GM18505 (cell line): Measurements from ENCODE around the gene RGS3.
"Not testable (repeated sequence)": the region's sequence is repeated elsewhere in the genome, so short reads cannot be mapped to it uniquely, and the experiment has no call there.

Source experiments
- ATAC-seq: cut with Tn5 transposase; IDR thresholded peaks from one replicate; pipeline ENCODE4 v1.9.1; 2021; ENCODE audit not compliant: unreplicated experiment
- POLR2A ChIP-seq: IDR thresholded peaks from 4 replicates; pipeline ENCODE4 v1.6.1; 2011; ENCODE audit warnings: borderline replicate concordance; ENCODE audit not compliant: insufficient read depth, insufficient read length; ENCODE audit errors: extremely low read depth

RGS3 gene

DNA sequence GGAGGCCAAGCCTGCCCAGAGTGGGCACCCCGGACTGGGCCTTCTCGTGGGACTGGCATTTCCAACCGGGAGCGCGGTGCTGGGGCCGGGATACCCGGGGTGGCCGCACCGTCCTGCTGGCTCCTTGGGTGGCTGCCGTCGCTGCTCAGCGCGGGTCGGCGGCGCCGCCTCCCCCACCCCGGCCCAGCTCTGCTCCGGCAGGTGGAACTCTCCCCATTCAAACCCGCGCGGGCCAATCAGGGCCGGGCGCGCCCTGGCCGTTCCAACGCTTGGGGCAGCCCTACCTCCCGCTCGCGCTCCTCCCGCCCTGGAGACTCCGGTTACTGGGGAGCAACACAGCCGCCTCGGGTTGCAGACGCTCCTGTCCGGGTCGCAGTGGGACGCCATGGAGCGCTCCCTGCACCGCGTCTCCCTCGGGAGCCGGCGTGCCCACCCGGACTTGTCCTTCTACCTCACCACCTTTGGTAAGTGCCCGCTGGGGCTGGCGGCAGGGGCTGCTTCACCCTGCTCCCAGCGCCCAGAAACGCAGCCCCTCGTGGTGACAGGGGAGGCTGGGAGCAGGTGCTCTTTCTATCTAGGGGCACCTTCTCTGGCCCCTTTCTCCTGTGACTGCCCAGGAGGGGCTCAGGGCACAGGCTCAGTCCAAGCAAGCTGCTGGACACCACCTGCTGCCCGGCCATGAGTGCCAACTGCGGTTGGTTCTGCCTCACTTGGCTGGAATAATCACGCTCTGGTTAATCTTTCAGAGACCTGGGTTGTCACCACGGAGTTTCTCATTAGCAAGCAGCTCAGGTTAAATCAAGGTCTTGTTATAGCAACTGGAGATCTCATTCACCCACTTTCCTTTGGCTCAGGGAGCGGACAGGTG lies at the start of gene RGS3:
Gene RGS3 (plus strand): TSS at position 310 of the 868 bp plus-strand sequence. CDS start 76 bp downstream, at position 386.
- peak; percentile 34 for TF ChIP-seq POLR2A
- ATAC-seq = no peak

DNA sequence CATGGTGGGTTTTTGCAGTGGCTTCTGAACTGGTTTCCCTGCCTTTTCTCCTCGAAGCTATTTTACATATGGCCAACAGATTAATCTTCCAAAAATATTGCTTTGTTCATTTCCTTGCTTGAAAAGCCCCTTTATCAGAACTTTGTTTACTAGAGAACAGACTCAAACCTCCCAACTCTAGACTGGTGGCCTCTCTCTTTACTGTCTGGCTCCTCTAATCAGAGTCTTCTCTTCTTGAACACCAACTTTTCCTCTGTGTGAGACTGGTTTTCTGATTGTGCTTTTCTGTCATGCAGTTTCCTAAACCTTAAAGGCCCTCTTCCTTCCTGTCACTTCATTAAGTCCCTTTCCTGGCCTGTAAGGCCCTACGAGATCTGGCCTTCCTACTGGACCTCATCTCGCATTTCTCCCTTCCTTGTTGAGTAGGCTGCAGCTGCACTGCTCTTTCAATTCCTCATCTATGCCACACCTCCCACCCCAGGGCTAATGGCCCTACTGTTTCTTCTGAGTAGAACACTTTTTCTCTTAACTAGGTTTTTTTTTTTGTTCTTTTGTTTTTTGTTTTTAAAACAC lies 47.3 kb upstream of the RGS3 start:
- TF ChIP-seq POLR2A = no peak
- ATAC-seq = peak; percentile 89

DNA sequence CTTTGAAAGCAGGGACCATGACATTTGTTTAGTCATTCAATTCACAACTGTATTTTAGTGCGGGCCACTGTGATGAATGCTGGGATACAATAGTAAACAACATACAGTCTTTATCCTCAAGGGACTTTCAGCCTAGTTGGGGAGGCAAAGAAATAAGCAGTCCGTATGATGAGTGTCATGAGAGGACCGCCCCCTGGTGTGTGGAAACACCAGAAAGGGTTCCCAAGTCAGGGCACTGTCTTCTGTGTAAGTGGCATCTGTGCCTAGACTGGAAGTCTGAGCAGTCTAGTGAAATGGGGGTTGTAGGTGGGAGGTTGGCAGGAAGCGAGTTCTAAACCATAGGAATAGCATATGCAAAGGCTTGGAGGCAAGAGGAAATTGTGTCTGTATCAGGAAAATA lies 46.2 kb upstream of the RGS3 start:
- no peak for TF ChIP-seq POLR2A
- no peak for ATAC-seq

DNA sequence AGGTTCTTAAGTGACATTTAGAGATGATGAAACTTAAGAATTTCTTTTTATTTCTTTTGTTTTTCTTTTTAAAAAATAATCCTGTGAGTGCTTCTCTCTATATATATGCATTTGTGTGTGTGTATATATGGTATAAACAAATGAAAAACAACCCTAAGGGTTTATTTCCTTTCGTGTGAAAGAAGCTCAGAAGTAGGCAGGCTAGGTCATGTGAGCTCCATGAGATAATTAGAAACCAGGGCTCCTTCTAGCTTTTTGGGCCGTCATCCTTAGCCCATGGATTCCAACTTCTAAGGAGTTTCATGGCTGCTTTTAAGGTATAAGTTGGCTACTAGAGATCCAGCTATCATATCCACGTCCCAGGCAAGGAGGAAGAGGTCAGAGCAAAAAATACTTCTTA lies 41.8 kb upstream of the RGS3 start:
- ATAC-seq = no peak

DNA sequence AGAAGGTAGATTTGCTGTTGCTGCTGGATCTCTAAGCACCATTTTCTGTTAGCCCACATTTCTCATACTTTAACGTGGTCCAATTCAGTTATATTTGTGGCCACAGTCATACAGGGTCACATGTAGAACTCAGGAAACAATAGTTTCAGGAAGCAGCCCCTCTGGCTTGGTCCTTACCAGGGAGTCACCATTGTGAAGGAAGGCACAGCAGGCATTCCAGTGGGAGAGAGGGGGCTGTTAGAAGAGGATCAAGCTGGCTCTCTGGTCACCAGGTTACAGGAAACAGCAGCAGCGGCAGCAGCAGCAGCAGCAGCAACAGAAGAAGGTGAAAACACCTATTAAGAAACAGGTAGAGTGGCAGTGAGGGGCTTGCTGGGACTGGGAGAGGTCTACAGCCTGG lies 38.5 kb upstream of the RGS3 start:
- ATAC-seq = no peak
- TF ChIP-seq POLR2A = no peak

More for the DNA sequence above, 41.8 kb upstream of the RGS3 start:
- TF ChIP-seq POLR2A = no peak

DNA sequence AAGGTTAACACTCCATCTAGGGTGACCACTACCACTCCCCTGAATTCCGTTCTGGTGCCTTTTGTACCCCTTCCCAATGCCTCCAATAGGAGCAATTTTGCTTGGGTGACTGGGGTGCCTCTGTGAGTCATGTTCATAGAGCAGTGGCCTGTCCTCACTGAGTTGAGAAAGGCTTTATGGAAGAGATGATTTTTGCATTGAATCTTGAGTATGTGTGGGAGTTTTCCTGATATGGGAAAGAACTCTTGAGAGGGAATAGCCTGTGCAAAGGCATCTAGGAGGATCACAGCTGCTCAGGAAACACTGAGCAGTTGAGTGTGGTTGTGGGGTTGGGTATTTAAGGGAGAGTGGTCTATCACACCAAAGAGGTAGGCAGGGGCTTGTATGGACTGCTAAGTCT lies 36.8 kb upstream of the RGS3 start:
- no peak for ATAC-seq
- TF ChIP-seq POLR2A = no peak

DNA sequence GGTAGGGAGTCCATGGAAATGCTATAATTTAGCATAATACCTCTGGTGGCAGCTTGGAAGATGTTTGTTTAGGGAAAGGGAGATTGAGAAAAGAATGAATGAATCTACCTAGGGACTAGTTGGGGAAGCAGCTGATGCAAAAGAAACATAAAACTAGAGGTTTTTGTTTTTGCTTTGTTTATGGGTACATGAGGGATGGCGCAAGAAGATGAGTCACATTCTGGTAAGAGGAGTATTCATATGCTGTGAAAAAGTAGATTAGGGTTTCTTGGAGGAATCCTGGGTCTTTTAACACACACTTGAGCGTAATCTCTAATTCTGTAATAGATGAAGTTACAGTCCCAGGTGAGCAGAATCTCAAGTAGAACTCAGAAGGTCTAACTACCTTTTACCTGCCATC lies 35.9 kb upstream of the RGS3 start:
- no peak for TF ChIP-seq POLR2A

DNA sequence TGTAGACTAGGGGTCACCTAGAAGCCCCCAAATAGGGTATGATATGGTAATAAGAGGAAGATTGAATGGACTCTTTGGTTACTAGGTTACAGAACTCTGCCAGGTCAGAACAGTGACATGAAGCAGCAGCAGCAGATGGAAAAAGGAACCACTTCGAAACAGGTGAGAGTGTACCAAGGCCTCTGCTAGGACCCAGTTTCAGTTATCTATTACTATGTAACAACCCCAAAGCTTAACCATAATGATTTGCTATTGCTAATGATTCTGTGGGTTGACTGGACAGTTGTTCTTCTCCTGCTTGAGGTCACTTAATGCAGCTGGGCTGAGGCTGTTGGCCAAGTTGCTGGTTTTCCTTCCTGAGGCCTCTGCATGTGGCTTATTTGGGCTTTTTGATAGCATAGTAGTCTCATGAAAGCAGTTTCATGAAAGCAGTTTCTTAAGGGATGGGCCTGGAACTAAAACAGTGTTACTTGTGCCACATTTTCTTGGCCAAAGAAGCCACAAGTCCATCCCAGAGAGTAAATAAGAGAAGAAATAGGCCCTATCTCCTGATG lies 35.4 kb upstream of the RGS3 start:
- no peak for ATAC-seq
- TF ChIP-seq POLR2A = no peak

More for the DNA sequence above, 35.9 kb upstream of the RGS3 start:
- ATAC-seq = no peak

DNA sequence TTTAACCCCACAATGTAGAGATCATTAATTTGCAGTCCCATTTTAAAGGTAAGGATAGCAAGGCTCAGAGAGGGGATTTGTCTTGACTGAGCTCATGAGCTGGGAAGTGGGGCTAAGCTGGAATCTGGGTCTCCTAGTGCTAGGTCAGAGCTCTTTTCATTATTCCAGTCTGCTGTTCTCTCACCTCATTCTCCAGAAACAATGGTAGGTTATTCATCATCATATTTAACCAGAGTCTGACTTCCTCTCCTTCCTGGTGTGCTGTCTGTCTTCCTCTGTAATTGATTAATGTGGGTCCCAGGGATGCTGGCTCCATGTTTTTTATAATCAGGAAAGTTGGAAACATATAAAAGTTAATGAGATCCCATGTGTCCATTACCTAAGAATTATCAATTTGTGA lies 32.3 kb upstream of the RGS3 start:
- no peak for ATAC-seq
- TF ChIP-seq POLR2A = no peak

DNA sequence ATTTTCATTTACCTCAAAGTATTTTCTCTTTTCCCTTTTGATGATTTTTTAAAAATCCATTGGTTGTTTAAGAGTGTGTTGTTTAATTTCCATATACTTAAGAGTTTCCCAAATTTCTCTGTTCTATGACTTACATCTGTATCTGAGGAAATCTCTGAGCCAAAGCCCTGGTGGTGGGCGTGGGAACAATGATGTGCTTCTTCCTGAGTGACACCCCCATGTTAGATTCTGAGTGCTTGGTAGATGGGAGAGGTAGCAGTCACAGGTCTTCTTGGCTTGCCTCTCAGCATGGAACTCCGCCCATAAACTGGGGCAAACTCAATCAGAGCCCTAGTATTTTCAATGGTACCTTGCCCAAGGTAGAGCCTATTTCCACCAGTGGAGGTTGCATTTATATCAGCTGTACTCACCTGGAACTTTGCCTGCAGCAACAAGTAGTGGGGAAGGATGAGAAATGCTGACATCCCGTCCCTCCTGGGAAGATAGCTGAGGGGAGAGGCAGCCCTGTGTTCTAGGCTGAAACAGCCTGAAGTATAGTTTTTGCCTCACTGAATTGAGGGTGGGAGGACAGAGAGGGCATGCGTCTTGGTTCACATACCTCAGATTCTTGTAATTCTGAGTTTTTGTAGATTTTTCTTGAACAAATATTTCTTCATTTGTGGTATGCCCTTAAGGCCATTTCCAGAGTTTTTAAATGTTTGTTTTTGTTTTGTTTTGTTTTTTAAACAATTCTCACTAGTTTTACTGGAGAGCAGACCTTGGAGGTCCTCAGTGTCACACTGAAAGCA lies 26.6 kb upstream of the RGS3 start:
- ATAC-seq = no peak

DNA sequence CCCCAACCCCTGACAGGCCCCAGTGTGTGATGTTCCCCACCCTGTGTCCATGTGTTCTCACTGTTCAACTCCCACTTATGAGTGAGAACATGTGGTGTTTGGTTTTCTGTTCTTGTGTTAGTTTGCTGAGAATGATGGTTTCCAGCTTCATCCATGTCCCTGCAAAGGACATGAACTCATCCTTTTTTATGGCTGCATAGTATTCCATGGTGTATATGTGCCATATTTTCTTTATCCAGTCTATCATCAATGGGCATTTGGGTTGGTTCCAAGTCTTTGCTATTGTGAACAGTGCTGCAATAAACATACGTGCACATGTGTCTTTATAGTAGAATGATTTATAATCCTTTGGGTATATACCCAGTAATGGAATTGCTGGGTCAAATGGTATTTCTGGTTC lies 25.8 kb upstream of the RGS3 start:
- ATAC-seq = not testable (repeated sequence)

More for the DNA sequence above, 26.6 kb upstream of the RGS3 start:
- no peak for TF ChIP-seq POLR2A

DNA sequence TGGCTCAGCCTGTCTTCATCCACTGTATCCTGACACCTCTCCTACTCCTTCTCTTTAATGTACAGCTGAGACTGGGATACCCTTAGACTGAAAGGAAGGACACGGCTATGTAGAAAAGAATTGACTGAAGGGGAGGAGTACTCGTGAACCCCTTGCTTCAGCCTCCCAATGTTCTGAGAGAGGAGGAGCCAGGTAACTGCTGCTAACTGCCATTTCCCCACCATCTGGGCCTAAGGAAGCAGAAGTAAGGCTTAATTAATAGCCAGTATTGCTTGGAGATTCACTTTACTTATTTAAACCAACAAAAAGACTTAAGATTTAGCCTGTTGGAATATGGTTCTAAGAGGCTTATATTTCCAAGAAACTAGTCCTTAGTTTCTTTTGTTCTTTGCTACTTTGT lies 18.8 kb upstream of the RGS3 start:
- ATAC-seq = no peak
- TF ChIP-seq POLR2A = no peak

DNA sequence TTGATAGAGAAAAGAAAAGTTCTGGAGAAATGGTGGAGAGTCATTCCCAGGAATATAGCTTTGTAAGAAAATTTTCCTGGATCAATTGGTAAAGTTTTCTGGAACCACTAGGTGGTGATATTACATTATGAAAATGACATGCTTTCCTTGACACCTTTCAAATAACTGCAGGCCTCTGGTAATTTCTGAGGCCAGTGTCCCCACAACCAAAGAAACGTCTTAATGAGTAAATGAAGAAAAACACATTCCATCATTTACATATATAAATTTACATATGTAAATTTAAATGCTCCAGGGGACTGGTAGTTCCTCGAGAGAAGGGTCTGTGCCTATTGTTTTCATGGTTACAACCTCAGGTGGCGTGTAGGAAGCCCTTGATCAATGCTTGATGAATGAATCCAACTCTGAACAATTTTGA lies 17.2 kb upstream of the RGS3 start:
- TF ChIP-seq POLR2A = no peak
- no peak for ATAC-seq
